Stimulated activated CD8-positive, alpha-beta memory T cell treated with anti-CD3 and anti-CD28 coated beads, Interleukin-15, amount 100 ng/mL, for 24 hours (primary cell): ENCODE measurements around the gene PCLO.

Source experiments
- DNase-seq: peaks from one replicate; pipeline ENCODE4 v3.0.0-alpha.2; 2020; ENCODE audit warnings: low read depth

The PCLO gene

DNA sequence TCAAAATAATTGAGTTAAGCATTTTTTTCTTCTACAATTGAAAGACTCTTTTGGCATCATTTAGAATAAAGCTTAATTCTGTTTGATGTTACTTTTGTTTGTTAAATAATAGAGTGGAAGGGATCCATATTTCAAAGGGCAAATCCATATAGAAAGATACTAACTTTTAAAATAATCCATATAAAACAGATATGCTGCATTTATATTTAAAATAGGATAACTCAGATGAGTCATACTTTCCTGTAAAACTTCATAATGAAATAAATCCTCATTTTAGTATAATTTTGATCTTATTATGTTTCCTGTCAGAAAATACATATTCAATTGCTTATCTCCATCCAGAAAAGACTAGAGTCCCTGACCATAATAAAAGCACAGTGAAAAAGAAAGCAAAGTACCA lies 323.6 kb downstream of the PCLO start:
- no peak for DNase-seq

DNA sequence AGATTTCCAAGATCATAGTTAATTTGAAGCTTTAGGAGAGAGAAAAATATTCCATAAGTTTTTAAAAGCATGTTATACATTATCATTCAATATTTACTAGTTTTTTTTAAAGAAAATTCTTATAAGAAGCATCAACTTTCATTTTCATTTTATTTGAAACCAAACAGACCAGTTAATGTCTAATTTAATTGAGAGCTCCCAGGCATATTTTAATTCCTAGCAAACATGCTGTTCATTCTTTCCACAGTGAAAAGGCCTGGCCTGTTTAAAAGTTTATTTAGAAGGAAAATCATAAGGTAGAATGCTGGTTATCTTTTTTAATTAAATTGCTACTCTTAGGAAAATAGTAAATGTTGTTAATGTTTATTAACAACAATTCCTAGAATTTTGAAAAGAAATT lies 324.4 kb downstream of the PCLO start:
- DNase-seq, result no peak

DNA sequence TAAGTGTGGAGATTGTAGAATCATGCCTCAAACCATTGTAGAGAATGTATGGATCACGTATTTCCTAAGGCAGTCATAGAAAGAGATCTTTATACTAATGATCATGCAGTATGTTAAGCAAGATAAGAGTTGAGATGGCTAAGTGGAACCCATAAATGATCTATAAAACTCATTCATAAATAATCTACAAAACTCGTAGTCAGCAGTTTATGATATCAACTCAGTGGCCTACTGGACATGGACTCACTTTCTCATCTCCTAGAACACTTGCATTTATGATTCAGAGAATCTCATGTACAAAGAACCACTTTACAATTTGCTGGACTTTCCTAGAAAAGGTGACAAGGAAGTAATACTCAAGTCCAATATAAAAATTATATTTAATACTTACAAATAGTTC lies 339.6 kb downstream of the PCLO start:
- DNase-seq, result no peak

DNA sequence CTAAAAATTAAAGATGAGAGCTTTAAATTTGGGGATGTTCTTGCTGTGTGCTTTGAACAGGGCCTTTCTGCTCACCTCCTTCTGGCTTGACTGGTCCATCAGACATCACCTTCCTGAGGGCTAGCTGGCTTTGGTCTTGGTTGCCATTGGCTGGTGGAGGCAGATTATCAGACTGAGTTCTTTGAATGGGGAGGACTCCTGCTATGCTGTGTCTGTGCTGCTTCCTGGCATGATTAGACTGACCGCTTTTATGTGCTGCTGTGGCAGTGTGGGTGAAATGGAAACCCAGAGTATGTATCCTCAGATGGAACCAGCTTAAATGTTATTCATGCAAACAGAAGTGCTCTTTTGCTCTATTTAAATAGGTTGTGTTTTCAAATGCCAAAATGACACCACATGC lies 341.6 kb downstream of the PCLO start:
- no peak for DNase-seq

DNA sequence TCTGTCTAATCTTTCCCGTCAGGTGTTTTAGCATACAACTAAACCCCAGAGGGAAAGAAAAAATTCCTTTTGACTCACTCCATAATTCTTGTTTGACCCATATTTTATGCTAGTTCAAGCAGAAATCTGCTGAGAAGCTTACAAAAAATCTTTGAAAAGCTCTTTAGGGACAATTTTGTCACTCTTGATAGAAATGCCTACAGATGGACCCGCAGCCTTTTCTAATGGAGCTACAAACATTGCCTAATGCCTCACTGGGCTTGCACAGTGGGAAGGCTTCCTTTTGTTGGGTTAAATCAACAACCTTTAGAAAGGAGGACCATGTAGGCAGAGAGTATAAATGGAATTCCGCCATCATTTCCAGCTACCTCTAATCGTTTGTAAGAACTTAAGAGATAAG lies 344.5 kb downstream of the PCLO start:
- no peak for DNase-seq

DNA sequence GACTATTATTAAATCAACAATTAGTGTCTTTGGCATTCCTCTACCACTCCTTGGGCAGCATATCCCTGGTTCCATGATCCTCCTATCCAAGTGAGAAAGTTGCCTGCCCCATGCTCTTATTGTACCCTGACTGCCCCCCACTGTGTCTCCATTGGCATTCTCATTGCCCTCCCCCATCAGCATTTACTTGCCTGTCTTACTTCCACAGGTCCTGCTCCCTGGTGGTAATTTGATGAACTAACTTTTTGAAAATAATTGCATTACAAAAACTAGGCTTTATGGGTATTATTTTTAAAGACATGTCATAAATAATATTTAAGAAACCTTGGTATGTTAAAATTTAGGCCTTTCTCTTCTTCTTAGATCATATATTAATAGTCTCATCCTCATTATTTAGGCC lies 346.4 kb downstream of the PCLO start:
- DNase-seq, result no peak

DNA sequence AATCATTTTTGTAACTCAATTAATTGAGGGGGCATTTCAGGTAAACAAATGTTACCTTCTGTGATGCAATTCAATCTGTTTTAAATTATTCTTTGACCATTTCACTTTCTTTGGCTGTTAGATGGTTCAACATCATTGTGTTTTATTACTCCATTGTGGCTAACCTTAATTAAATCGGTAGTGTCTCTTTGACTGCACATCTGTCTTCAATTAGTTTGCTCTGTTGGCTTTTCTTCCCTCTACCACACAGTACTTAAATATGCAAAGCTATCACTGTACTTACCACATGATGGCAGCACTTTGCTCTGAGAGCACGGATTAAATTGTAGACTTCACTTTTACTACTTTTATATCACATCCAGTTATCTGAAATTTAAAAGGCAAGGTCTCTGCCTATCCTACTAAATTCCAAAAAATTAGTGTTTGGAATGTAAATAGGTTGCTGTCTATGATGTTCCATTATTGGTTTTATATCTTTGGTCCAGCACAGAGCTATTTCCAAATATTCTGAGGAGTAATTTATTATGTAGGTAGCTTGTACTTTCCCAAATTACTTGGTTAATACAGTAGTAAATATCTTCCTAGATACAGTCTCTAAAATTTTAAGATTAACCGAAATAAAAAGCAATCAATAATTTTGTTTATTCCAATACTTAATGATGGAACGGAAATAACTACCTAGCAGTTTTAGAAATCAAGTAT lies 352.0 kb downstream of the PCLO start:
- no peak for DNase-seq

DNA sequence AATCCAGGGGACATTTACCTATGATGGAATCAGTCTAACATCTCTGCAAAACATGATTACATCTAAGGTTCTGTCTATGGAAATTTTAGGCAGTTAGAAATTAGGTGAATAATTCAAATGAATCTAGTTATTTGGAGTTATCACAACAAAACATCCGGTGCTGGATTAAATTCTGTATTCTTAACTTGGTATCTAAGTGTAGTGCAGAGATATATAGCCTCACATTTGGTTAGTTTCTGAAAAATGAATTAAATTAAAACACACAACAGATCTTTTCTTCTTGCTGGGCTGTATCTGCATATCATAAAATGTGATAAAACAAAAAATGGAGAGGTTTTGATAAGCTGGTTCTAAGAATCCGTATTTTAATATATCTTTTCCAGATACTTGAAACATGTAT lies 354.1 kb downstream of the PCLO start:
- DNase-seq, result no peak

DNA sequence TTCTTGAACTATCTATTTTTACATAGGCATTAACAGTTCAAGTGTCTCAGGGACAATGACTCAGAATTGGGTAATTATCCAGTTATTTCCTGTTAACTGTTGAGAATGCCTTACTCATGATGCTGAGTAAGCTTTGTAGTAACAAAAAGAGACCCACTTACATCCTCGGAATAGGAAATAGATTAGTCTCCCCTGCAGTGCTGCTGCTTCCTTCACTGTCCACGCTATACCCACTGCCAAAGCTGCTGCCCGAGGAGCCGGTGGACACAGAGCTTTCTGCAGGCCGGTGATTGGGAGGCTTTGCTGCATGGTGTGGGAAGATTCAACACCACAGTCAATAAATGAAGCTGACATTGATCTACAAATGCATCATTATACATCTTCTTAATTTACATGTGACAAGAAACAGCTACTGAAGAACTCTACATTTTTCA lies 357.1 kb downstream of the PCLO start:
- DNase-seq, result no peak

DNA sequence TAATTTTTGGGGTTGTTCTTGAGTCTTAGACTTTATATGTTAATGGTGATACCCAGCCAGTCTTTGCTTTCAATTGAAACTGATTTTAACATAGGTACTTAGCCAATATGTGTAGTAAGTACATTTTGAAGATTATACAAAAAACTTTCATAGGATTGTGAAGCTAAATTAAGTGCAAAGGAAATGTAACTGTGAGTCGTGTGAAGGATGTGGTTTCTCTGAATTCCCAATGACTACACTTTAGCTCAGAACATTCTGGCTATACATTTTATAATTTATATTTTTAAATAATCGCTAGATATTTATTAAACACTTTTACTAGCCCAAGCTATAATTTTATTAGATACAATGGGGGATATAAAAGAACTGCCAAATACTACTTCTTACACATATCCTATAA lies 359.3 kb downstream of the PCLO start:
- no peak for DNase-seq

DNA sequence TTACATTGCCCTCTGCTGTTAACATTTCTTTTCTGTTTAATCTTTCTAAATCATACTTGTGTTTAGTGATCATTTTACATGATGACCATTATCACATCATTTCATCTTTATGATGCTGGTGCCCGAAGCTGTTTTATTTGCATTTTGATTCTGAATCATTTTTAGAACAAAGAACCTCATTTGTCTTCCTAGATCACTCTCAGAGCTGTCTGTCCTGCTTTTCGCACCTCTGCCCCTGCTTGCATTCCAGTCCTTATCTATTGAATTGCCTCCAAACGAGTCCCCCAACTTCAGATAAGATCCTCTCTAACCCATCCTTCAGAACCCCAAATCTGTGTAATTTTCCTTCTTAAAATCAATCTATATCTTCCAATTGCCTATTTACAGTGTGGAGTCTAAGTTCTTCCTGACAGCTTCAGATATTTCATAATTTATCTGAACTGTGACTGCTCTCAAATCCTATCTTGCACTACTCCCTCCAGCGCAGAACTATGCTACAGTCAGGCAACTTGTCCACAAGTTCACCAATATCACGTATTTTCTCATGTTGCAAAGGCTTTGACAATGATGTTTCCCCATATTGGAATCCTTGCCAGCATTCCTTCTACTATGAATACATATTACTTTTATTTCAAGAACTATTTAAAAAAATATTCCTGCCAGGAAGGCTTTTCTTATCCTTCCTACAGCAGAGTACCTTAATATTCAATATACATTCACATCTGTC lies 372.6 kb downstream of the PCLO start:
- DNase-seq, result no peak

DNA sequence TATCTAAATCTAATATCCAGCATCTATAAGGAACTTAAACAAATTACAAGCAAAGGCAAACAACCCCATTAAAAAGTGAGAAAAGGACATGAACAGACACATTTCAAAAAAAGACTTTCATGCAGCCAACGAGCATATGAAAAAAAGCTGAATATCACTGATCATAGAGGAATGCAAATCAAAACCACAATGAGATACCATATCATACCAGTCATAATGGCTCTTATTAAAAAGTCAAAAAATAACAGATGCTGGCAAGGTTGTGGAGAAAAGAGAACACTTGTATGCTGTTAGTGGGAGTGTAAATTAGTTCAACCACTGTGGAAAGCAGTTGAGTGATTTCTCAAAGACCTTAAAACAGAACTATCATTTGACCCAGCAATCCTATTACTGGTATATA lies 384.7 kb downstream of the PCLO start:
- no peak for DNase-seq

DNA sequence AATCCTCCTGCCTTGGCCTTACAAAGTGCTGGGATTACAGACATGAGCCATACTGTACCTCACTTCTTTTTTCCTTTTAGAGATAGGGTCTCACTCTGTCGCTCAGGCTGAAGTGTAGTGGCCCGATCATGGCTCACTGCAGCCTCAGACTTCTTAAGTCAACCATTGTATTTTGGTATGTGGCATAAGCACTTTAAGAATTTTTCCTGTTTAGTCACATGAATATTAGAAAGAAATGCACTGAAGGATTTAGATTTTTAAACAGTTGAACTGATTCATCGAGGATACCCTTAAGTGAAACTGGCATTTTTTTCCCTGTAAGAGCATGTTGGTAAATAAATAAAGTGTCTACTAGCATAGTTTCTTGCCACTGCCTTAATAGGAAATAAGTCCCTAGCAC lies 399.8 kb downstream of the PCLO start:
- no peak for DNase-seq

DNA sequence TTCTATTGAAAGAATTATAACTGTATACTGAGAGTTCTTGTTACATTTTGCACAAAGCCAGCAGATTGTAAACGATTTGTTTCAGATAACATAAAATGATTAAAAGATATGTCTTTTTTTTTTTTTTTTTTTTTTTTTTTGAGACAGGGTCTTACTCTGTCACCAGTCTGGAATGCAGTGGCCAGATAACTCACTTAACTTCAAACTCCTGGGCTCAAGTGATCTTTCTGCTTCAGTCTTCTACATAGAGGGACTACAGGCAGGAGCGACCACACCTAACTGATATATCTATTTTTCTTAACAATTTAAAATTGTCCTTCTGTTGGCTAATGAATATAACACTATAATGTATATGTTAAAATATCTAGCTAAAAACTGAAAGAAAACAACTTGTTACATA lies 401.9 kb downstream of the PCLO start:
- no peak for DNase-seq

DNA sequence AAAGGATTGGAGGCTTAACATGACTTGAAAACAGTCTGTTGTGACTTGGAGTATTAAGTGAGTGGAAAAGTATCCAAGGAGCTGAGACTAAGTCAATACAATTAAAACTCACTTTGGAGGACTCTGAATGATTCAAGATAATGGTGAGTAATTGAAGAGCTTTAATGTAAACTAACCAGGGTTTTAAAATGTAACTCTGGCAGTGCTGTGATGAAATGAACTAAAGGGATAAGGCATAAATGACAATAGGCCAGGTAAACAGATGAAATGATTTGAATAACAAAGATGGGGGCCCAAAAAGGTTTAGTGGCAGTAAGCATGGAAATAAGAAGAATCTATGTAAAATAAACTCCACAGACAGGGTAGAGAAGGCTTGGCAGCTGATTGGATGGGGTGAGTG lies 402.6 kb downstream of the PCLO start:
- no peak for DNase-seq

DNA sequence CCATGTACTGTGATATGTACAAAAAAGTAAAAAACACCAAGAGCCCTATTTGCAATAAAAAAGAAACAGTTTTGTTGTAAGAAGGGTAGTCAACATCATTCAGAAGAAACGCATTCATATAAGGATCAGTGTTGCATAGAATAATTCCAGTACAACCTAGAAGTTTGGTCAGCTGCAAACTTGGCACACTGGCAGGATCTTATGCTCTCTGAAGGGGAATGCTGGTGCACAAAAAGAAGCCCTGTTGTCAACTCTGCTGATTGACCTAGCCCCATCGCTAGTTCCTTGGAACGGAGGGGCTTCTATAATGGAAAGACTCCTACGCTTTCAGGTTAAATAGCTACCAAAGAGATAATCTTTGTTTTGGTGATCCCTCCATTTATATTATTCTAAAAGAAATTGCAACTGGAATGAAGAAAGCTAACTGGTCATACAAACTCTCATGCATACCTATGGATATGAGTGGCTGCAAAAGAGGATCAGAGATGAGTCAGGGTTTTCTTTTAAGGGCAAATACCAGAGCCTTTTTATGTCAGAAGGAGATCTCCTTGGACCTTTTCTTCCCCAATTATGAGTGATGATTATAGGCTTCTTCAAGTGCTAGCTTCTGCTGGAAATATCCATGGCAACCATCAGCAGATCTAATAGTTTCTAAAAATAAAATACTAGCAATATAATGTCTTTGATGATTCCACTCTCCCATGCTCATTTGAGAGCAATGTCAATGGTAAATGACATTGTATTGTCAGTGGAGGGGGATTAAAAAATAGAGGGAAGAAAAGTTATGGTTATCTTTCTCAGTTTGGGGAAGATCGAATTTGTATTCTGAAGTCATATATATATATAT lies 406.8 kb downstream of the PCLO start:
- no peak for DNase-seq

DNA sequence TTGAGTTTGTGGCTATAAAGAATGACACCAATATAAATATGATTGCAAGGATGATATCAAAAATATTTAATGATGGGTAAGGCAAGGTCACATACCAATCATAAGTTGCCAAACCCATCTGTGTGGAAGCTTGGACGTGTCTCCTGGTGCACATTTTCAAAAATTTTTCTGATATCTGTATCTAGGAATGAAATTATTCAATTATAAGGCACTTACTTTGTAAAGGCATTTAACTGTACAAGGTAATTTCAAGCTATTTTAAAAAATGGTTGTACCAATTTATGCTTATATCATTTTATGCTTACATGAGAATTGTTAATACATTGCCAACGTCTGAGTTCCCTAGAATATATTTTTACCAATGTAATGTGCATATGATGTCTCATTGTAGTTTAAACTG lies 412.7 kb downstream of the PCLO start:
- no peak for DNase-seq

DNA sequence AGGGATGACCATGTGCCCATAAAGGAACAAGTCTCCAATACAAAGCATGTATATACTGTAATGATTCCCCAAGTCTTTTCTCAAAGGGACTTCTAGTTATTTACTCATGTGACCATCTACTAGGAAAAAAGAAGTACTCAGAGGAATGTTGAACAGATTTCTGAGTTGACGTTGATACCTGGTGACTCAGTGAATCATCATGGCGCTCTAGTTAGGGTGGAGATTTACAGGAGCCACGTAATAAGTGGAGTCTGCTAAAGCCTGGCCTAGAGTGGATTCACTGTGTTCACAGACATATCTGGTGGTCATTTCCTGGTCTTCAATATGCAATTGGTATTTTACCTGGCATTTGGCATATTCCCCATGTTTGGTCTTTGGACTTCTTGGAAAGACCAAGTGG lies 416.9 kb downstream of the PCLO start:
- DNase-seq, result no peak

DNA sequence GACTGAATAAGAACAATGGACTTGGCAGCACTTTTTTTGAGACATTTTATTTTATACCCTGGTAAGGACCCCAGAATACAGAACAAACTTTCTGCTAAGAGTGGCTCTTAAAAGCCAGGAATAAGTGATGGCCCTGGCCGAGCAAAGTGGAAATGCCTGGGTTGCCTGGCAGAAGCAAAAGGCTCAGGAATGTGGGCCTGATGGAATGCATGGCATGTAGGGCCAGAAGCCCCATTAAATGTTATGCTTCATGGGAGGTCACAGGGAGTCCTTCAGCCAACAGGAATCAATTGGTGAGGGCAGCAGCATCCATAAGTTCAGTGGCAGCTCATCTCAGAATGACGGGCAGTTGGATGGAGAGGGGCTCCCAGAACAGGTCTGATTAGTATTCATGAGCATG lies 417.6 kb downstream of the PCLO start:
- no peak for DNase-seq

DNA sequence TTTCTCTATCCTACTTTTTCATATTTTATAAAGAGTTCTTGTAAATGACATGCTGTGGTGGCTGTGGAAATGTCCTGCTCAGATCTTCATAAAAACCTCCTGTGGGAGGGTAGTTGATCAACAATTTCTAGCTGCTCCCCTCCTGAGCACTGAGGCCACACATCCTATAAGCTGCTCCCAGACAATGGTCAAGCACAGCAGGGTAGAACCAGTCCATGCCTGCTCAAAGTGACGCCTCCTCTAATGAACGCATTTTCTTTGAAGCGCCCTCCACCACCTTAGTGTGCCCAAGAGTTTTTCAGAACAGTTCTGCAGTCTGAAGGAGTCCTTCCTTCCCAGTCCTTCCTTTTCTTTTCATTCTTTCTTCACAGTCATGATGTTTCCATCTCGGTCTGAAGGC lies 420.5 kb downstream of the PCLO start:
- no peak for DNase-seq

DNA sequence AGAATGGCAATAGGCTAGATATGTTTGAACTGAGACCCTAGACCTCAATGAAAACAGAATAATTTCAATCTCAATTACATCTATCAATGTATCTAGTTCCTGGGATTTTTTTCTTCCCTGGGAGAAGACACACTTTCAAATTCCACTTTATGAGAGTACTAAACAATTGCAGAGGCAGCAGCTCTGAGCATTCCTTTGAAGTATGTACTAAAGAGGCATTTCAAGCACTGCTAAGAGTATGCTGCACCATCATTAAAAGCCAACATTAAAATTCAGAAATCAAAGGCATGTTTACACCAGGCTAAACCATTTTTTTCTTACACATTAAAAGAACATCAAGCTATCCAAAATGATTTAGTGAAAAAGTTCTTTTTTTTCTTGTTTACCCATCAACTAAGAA lies 421.2 kb downstream of the PCLO start:
- DNase-seq, result no peak

DNA sequence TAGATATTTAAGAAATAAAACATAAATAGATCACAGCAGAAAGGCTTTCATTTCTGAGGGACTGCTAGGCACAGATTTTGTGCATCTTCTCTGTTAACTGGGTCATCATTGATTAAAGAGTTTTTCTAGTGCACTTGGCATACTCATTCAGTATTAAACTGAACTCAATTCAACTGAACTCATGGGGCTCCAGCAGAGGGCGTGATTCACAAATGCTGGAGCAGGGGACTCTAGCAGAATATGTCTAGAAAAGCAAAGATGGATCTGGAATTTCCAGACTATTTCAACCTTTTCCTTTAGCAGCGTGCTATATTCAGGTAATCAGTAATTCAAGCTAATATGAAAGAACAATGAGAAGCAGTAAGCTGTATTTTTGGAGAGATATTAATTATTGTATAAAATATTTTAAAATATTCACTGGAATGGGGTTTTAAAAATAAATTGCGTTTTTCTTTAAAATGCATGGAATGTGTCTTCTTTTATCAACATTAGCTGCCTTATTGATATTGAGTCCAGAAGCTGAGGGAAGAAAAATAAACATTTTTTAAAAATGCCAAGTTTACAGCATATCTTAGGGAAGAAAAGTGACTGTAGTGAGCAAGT lies 422.3 kb downstream of the PCLO start:
- no peak for DNase-seq

DNA sequence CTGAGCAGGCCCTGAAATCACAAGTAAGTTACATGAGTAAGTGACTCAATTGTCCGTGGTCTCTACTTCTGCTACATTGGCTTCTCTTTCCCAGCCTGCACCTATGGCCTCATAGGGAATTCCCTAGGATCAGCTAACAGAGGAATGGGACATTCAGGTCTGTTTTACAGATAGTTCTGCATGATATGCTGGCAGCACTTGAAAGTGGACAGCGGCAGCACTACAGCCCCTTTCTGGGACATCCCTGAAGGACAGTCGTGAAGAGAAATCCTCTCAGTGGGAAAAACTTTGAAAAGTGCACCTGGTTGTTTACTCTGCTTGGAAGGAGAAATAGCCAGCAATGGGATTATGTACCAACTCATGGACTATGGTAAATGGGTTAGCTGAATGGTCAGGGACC lies 426.1 kb downstream of the PCLO start:
- DNase-seq, result no peak
